Measurements from ENCODE around the gene METTL25.

METTL25 gene

DNA sequence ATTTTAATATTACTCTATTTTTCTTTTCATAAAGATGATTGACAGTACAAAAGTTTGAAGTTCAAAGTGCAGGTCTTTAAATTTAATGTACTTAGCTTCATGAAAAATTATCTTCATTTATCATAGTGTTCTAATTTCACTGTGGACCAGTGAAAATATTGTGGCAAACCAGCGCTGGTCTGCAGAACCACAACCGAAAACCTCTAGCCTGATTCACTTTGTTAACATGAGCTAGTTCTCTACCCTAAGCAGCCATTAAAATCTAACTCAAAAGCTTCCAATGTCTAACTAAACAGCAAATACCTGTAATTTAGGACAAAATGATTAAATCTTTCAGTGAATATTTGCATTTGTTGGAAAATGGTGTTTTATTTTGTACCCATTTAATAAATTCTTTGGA lies 167.3 kb downstream of the METTL25 start:
- TF ChIP-seq POU2F2 (IDR thresholded peaks at IDR 0.05; ENCODE audit: low read depth, low read length) (no peak), POLR2A (IDR thresholded peaks at IDR 0.05; ENCODE audit: low read depth, low read length) (no peak), TAF1 (IDR thresholded peaks at IDR 0.05; ENCODE audit: low read depth, low read length) (no peak), PAX5 (IDR thresholded peaks at IDR 0.05; ENCODE audit: insufficient read depth, low read length, severe bottlenecking) (no peak), POLR2AphosphoS5 (IDR thresholded peaks at IDR 0.05; ENCODE audit: low read depth, low read length) (no peak), SPI1 (IDR thresholded peaks at IDR 0.05; ENCODE audit: low read depth, low read length) (no peak)
- no peak for FAIRE-seq
- no peak for DNase-seq (ENCODE audit: insufficient read length, low spot score)

DNA sequence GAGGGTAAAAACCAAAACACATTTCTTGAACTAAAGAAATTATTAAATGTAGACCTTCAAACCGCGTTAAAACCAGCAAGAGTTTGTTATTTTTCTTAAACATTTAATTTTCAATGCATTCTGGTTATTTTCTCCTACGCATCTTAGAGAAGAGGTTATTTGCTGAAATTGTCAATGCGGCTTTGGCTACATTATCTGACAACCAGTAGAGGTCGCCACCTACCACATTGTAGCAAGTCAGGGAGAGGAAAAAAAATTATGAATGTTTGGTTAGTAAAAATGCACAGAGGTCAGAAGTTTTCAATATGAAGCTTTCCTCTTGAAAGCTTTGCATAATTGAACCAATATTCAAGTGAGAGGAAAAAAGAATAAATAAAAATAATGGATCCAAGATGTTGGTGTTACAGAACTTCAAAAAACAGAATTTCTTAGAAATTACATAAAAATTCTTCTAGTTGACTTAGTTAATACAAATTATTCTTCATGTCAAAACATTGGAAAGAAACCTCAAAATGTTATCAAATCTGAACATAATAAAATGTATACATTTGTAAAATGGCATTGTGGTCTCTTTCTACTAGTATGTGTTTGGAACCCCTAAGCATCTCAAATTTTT lies 168.9 kb downstream of the METTL25 start:
- DNase-seq (ENCODE audit: insufficient read length, low spot score) (peak; percentile 2), FAIRE-seq (peak; percentile 50)
- TF ChIP-seq POLR2AphosphoS5 (IDR thresholded peaks at IDR 0.05; ENCODE audit: low read depth, low read length) (no peak), SPI1 (IDR thresholded peaks at IDR 0.05; ENCODE audit: low read depth, low read length) (no peak), TAF1 (IDR thresholded peaks at IDR 0.05; ENCODE audit: low read depth, low read length) (no peak), POLR2A (IDR thresholded peaks at IDR 0.05; ENCODE audit: low read depth, low read length) (no peak), PAX5 (IDR thresholded peaks at IDR 0.05; ENCODE audit: insufficient read depth, low read length, severe bottlenecking) (no peak), POU2F2 (IDR thresholded peaks at IDR 0.05; ENCODE audit: low read depth, low read length) (no peak)

Data from GM12891 (cell line).